HCT116 (cell line): ENCODE data around the gene MEI1. TPM values are rescaled to one million over a fixed set of nuclear protein-coding genes. Genes with fewer than 3 reads are reported as not detected.

Experiments used
- ATAC-seq: fragments of 200-7000 bp; cut with Tn5 transposase; 2 replicates; pipeline ENCODE4 v1.9.1; 2020; ENCODE audit warnings: mild to moderate bottlenecking, moderate library complexity
- BruUV-seq: library from RNA; stranded (reverse); fragments of 400-500 nt; replicated peaks from 2 replicates; lab custom pipeline; 2021; lab: Mats Ljungman, UMichigan
- CTCF ChIA-PET: fragments of 300-600 bp; sonication (Branson Sonifier 250); formaldehyde crosslinking; loops from one replicate; lab custom pipeline; 2021; ENCODE audit warnings: antibody characterized with exemption; lab: Charles Lee
- POLR2A ChIA-PET: fragments of 300-600, 350-600 bp; sonication (Branson Sonifier 250); formaldehyde crosslinking; loops from one replicate; lab custom pipeline; 2021; ENCODE audit warnings: antibody characterized with exemption; lab: Charles Lee
- RAD21 ChIA-PET, 2 experiments: fragments of 300-600 bp; sonication (Branson Sonifier 250); formaldehyde crosslinking; loops; one replicate each; lab custom pipeline; 2023; ENCODE audit warnings: low total read pairs in 2 of 2; ENCODE audit not compliant: uncharacterized antibody in 2 of 2, unreplicated experiment in 2 of 2, low non-redundant PET in 1 of 2; lab: Charles Lee
- DNase-seq: peaks from one replicate; pipeline ENCODE4 v3.0.0-alpha.2; 2010; ENCODE audit warnings: low read depth, low spot score
- H2AFZ ChIP-seq: fragments of 200-600 bp; shearing (Covaris generic), sonication (generic); 2 replicates; pipeline ENCODE4 v1.6.1; 2017; ENCODE audit warnings: low read depth, mixed run types, mixed read lengths, antibody characterized with exemption, low read length; ENCODE audit not compliant: poor library complexity, severe bottlenecking
- H3K27ac ChIP-seq: 2 replicates; pipeline ENCODE4 v1.5.1; 2012; ENCODE audit warnings: low read depth, low read length
- H3K27me3 ChIP-seq: fragments of 200-600 bp; sonication (generic); 2 replicates; pipeline ENCODE4 v1.6.1; 2016; ENCODE audit warnings: mixed run types, low read length, mixed read lengths; ENCODE audit not compliant: insufficient read depth
- H3K36me3 ChIP-seq, 2 experiments: fragments of 200-500 bp in 1 of 2; fragments of 200-600 bp in 1 of 2; sonication (Bioruptor generic) in 1 of 2; sonication (generic) in 1 of 2; 2 replicates each; pipeline versions ENCODE4 v1.5.1 to v1.6.1; 2014 to 2016; ENCODE audit warnings: low read length in 2 of 2, inconsistent platforms in 1 of 2, mixed read lengths in 1 of 2, mixed run types in 1 of 2; ENCODE audit not compliant: insufficient read depth in 2 of 2, control insufficient read depth in 1 of 2
- H3K4me1 ChIP-seq, 2 experiments: fragments of 200-600 bp in 1 of 2; sonication (generic) in 1 of 2; 2 replicates each; pipeline versions ENCODE4 v1.5.1 to v1.6.1; 2012 to 2017; ENCODE audit warnings: low read length in 2 of 2, inconsistent platforms in 1 of 2, mild to moderate bottlenecking in 1 of 2, mixed read lengths in 1 of 2, mixed run types in 1 of 2, moderate library complexity in 1 of 2; ENCODE audit not compliant: insufficient read depth in 2 of 2, control insufficient read depth in 1 of 2
- H3K4me2 ChIP-seq: fragments of 200-600 bp; sonication (generic); 2 replicates; pipeline ENCODE4 v1.6.1; 2017; ENCODE audit warnings: mixed run types, low read length, mixed read lengths
- H3K4me3 ChIP-seq, 2 experiments: fragments of 200-600 bp in 1 of 2; sonication (generic) in 1 of 2; replicated peaks in 1 of 2; 2 replicates each; pipeline ENCODE4 v1.5.1; 2011 to 2016; ENCODE audit warnings: low read length in 2 of 2, control low read depth in 1 of 2, low read depth in 1 of 2, mild to moderate bottlenecking in 1 of 2, mixed read lengths in 1 of 2, mixed run types in 1 of 2
- H3K79me2 ChIP-seq: fragments of 200-600 bp; sonication (generic); 2 replicates; pipeline ENCODE4 v1.6.1; 2017; ENCODE audit warnings: mild to moderate bottlenecking, mixed run types, low read length, moderate library complexity, mixed read lengths; ENCODE audit not compliant: insufficient read depth
- H3K9ac ChIP-seq: fragments of 200-600 bp; sonication (generic); 2 replicates; pipeline ENCODE4 v1.6.1; 2016; ENCODE audit warnings: low read length, mixed read lengths
- H3K9me2 ChIP-seq: fragments of 200-600 bp; sonication (generic), shearing (Covaris generic); 2 replicates; pipeline ENCODE4 v1.6.1; 2017; ENCODE audit warnings: mixed run types, mild to moderate bottlenecking, moderate library complexity; ENCODE audit not compliant: insufficient read depth
- H3K9me3 ChIP-seq, 2 experiments: fragments of 200-500 bp in 1 of 2; fragments of 200-600 bp in 1 of 2; sonication (Bioruptor generic) in 1 of 2; sonication (generic) in 1 of 2; 2 replicates each; pipeline ENCODE4 v1.6.1; 2014 to 2017; ENCODE audit warnings: low read length in 2 of 2, mixed read lengths in 2 of 2, inconsistent platforms in 1 of 2, low read depth in 1 of 2, mild to moderate bottlenecking in 1 of 2, mixed run types in 1 of 2, moderate library complexity in 1 of 2; ENCODE audit not compliant: control insufficient read depth in 1 of 2, insufficient read depth in 1 of 2
- H4K20me1 ChIP-seq: fragments of 200-600 bp; sonication (generic), shearing (Covaris generic); 2 replicates; pipeline ENCODE4 v1.6.1; 2017; ENCODE audit warnings: mixed run types, mild to moderate bottlenecking, moderate library complexity; ENCODE audit not compliant: insufficient read depth
- CBX3 ChIP-seq: IDR thresholded peaks from 2 replicates; pipeline ENCODE4 v1.6.1; 2012; ENCODE audit warnings: low read depth
- CEBPB ChIP-seq: IDR thresholded peaks from 2 replicates; pipeline ENCODE4 v1.6.1; 2012; ENCODE audit warnings: low read depth
- EGR1 ChIP-seq: IDR thresholded peaks from 2 replicates; pipeline ENCODE4 v1.6.1; 2012; ENCODE audit warnings: low read depth
- EZH2phosphoT487 ChIP-seq: fragments of 200-600 bp; IDR thresholded peaks from 2 replicates; pipeline ENCODE4 v1.6.1; 2018; ENCODE audit warnings: antibody characterized with exemption, borderline replicate concordance
- POLR2A ChIP-seq: IDR thresholded peaks from 2 replicates; pipeline ENCODE4 v1.7.0; 2011; ENCODE audit warnings: borderline replicate concordance; ENCODE audit not compliant: insufficient read depth, insufficient read length; ENCODE audit errors: extremely low read depth
- POLR2AphosphoS5 ChIP-seq: IDR thresholded peaks from 2 replicates; pipeline ENCODE4 v1.6.1; 2011; ENCODE audit warnings: mild to moderate bottlenecking, low read depth, low read length, moderate library complexity
- SIN3A ChIP-seq: IDR thresholded peaks from 2 replicates; pipeline ENCODE4 v1.6.1; 2012; ENCODE audit warnings: low read depth
- SRF ChIP-seq: IDR thresholded peaks from 2 replicates; pipeline ENCODE4 v1.6.1; 2012; ENCODE audit warnings: low read depth
- TCF7L2 ChIP-seq: IDR thresholded peaks from 2 replicates; pipeline ENCODE4 v1.7.0; 2011; ENCODE audit warnings: borderline replicate concordance, inconsistent platforms; ENCODE audit not compliant: insufficient read depth, insufficient read length; ENCODE audit errors: extremely low read depth
- intact Hi-C: fragments of 100-400 bp; cut with micrococcal nuclease; formaldehyde crosslinking; loops from 2 replicates; pipeline ENCODE4 v1.10.0; 2022
- total RNA-seq: library from RNA; stranded (reverse); gene quantifications from one replicate; pipeline ENCODE4 v1.2.1, GENCODE V29; 2021; ENCODE audit not compliant: unreplicated experiment
- TF ChIP-seq, protein P1 (sequence below): IDR thresholded peaks from 2 replicates; pipeline ENCODE4 v1.6.1; 2012
- TF ChIP-seq, protein P2 (sequence below): IDR thresholded peaks from 2 replicates; pipeline ENCODE4 v1.6.1; 2011; ENCODE audit warnings: mild to moderate bottlenecking, low read length, moderate library complexity; ENCODE audit not compliant: insufficient replicate concordance; ENCODE audit errors: extremely low read depth

Gene MEI1
- total RNA-seq, 1 experiment from 2014 or later = 0.64 TPM

DNA sequence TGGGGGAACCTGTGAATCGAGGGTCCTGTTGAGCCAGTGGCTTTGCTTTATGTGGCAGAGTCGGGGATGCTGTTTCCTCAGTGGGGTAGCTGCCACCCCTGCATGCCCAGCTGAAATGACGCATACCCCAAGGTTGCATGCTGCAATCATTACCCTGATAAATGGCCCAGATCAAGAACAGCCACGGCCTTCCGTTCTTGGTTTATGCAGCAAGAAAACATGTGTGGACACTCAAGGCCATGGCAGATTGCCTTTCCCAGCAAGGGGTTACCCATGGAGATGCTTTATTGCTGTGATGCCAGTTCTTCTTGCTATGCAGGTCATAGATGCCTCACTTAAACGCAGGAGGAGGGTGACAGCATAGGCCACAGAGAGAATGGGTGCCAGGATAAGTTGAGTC lies 119.3 kb downstream of the MEI1 start:
- H3K36me3 ChIP-seq = peaks cover 2 to 10% of the 10 kb centered on the region in 2 experiments; a peak in 3 of 4 replicates
- CTCF ChIA-PET = interaction anchor here (1.4 kb wide), 1 partner anchor 121 kb away, joined by 5 read pairs; no protein-coding TSS in a partner anchor
- intact Hi-C loops = no loop called here
- no peak overlapping the region for H3K9ac ChIP-seq
- H3K27ac ChIP-seq = no peak overlapping the region
- H3K4me1 ChIP-seq = peaks cover 5 to 10% of the 10 kb centered on the region in 2 experiments; a peak in 3 of 4 replicates
- no peaks in the 10 kb centered on the region for H4K20me1 ChIP-seq
- ATAC-seq (no peak), DNase-seq (no peak)
- TF ChIP-seq CBX3 (no peak), EZH2phosphoT487 (no peak), POLR2A (no peak), CEBPB (no peak), TCF7L2 (no peak), SIN3A (no peak), SRF (no peak), POLR2AphosphoS5 (no peak), EGR1 (no peak)
- TF ChIP-seq, protein P1, sequence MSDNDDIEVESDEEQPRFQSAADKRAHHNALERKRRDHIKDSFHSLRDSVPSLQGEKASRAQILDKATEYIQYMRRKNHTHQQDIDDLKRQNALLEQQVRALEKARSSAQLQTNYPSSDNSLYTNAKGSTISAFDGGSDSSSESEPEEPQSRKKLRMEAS = no peak
- TF ChIP-seq, protein P2, sequence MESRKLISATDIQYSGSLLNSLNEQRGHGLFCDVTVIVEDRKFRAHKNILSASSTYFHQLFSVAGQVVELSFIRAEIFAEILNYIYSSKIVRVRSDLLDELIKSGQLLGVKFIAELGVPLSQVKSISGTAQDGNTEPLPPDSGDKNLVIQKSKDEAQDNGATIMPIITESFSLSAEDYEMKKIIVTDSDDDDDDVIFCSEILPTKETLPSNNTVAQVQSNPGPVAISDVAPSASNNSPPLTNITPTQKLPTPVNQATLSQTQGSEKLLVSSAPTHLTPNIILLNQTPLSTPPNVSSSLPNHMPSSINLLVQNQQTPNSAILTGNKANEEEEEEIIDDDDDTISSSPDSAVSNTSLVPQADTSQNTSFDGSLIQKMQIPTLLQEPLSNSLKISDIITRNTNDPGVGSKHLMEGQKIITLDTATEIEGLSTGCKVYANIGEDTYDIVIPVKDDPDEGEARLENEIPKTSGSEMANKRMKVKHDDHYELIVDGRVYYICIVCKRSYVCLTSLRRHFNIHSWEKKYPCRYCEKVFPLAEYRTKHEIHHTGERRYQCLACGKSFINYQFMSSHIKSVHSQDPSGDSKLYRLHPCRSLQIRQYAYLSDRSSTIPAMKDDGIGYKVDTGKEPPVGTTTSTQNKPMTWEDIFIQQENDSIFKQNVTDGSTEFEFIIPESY = no peak
- BruUV-seq = no TSS peak
- H3K9me2 ChIP-seq = no peaks in the 10 kb centered on the region
- no peak overlapping the region for H3K4me3 ChIP-seq
- H3K4me2 ChIP-seq = no peak overlapping the region
- POLR2A ChIA-PET = no interaction called here
- H3K27me3 ChIP-seq = no peaks in the 10 kb centered on the region
- RAD21 ChIA-PET = no interaction called here
- H3K9me3 ChIP-seq = no peaks in the 10 kb centered on the region
- H3K79me2 ChIP-seq = peaks cover 5% of the 10 kb centered on the region; the same call in 1 of the 2 replicates
- H2AFZ ChIP-seq = no peak overlapping the region
